NCI-H748 (cell line): Measurements from ENCODE around the gene DBP.
"Not testable (repeated sequence)": the region's sequence is repeated elsewhere in the genome, so short reads cannot be mapped to it uniquely, and the experiment has no call there.

Experiments used
- DNase-seq: peaks from one replicate; lab custom pipeline; 2025; ENCODE audit not compliant: unreplicated experiment; lab: John Stamatoyannopoulos, UW

Gene DBP

GRCh38 chr19:48668332-48668731, 31.2 kb upstream of the DBP start:
- no peak for DNase-seq

GRCh38 chr19:48665786-48666185, 28.6 kb upstream of the DBP start:
- DNase-seq: no peak

- no peak for DNase-seq
These were observed 27.3 kb upstream of the DBP start for GRCh38 chr19:48664476-48664875.

- DNase-seq: no peak
These were observed 26.5 kb upstream of the DBP start for GRCh38 chr19:48663667-48664066.

GRCh38 chr19:48661711-48662090, 24.5 kb upstream of the DBP start:
- no peak for DNase-seq

GRCh38 chr19:48660852-48661710, 23.9 kb upstream of the DBP start:
- DNase-seq: peak; percentile 72

GRCh38 chr19:48659768-48660167, 22.6 kb upstream of the DBP start:
- no peak for DNase-seq

- no peak for DNase-seq
These were observed 21.3 kb upstream of the DBP start for GRCh38 chr19:48658483-48658882.

- not testable (repeated sequence) for DNase-seq
These were observed 20.6 kb upstream of the DBP start for GRCh38 chr19:48657828-48658227.

GRCh38 chr19:48656840-48657474, 19.8 kb upstream of the DBP start:
- no peak for DNase-seq

GRCh38 chr19:48654299-48655059, 17.3 kb upstream of the DBP start:
- DNase-seq: no peak

- no peak for DNase-seq
These were observed 14.5 kb upstream of the DBP start for GRCh38 chr19:48651683-48652048.

GRCh38 chr19:48650974-48651682, 13.9 kb upstream of the DBP start:
- no peak for DNase-seq

- no peak for DNase-seq
These were observed 11.0 kb upstream of the DBP start for GRCh38 chr19:48648134-48648533.

GRCh38 chr19:48646722-48647216, 9.6 kb upstream of the DBP start:
- DNase-seq: no peak

GRCh38 chr19:48646001-48646721, 9.0 kb upstream of the DBP start, which contains the start of gene CA11:
CA11 (minus strand) TSS chr19:48646187; CDS start chr19:48645632, 555 bp downstream.
- DNase-seq: peak; percentile 94

GRCh38 chr19:48645620-48646000, 8.4 kb upstream of the DBP start:
- peak; percentile 74 for DNase-seq

- peak; percentile 82 for DNase-seq
These were observed 7.8 kb upstream of the DBP start for GRCh38 chr19:48644839-48645619.

- DNase-seq: no peak
These were observed 7.2 kb upstream of the DBP start for GRCh38 chr19:48644355-48644754.

GRCh38 chr19:48642862-48643261, 5.7 kb upstream of the DBP start:
- no peak for DNase-seq
